HUES64 (cell line): ENCODE measurements around the gene MBD3.
"Not testable (repeated sequence)": the region's sequence is repeated elsewhere in the genome, so short reads cannot be mapped to it uniquely, and the experiment has no call there.

ENCODE experiments used
- H3K27ac ChIP-seq: 2 replicates; pipeline ENCODE4 v1.7.0; 2013; ENCODE audit warnings: low read depth, low read length, inconsistent platforms
- H3K27me3 ChIP-seq: 2 replicates; pipeline ENCODE4 v1.6.1; 2013; ENCODE audit warnings: mild to moderate bottlenecking, low read length; ENCODE audit not compliant: insufficient read depth
- H3K36me3 ChIP-seq: 2 replicates; pipeline ENCODE4 v1.6.1; 2013; ENCODE audit warnings: mild to moderate bottlenecking, low read length; ENCODE audit not compliant: insufficient read depth
- H3K4me1 ChIP-seq: 2 replicates; pipeline ENCODE4 v1.6.1; 2013; ENCODE audit warnings: mild to moderate bottlenecking, low read length, moderate library complexity; ENCODE audit not compliant: insufficient read depth
- H3K4me3 ChIP-seq: 2 replicates; pipeline ENCODE4 v1.5.1; 2013; ENCODE audit warnings: mild to moderate bottlenecking, low read length, moderate library complexity
- H3K9ac ChIP-seq: 2 replicates; pipeline ENCODE4 v1.6.1; 2013; ENCODE audit warnings: mild to moderate bottlenecking, low read depth, low read length
- H3K9me3 ChIP-seq: 2 replicates; pipeline ENCODE4 v1.6.1; 2013; ENCODE audit warnings: low read depth, low read length; ENCODE audit not compliant: insufficient read depth
- WGBS: fragments of 150-250, 120-280 bp; methylation state at CpG from one replicate; pipeline ENCODE4 v1.1.7; 2013; ENCODE audit warnings: missing lambda C conversion rate; 5-methylcytosine and 5-hydroxymethylcytosine counted together

Gene MBD3

GRCh38 chr19:1530856-1531255 is 61.8 kb downstream of the MBD3 start:
- 89% methylated on average over 11 of the region's 11 CpGs for WGBS
- not testable (repeated sequence) for H3K9me3 ChIP-seq, H3K9ac ChIP-seq, H3K27ac ChIP-seq, H3K4me1 ChIP-seq, H3K36me3 ChIP-seq, H3K4me3 ChIP-seq, H3K27me3 ChIP-seq

DNA sequence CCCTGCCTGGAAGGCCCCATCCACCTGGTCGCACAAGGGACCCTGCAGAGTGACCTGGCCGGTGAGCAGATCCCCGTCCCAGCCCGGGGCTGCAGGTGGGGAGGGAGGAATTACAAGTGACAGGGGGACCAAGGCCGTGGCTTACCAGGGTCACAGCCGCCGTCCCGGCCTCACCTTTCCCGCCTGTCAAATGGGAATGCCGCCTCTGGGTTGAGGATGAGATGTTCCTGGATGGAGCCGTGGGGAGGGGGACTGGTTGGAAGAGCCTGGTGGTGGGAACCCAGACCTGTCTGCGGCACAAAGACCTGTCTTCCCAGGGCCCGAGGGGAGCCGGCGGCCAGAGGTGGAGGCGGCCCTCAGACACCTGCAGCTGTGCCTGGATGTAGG is 63.2 kb downstream of the MBD3 start:
- Histone ChIP-seq H3K36me3 (no peaks in the 10 kb centered on the region), H3K27me3 (peaks cover 16% of the 10 kb centered on the region), H3K27ac (no peak overlapping the region), H3K4me1 (no peaks in the 10 kb centered on the region), H3K4me3 (no peak overlapping the region), H3K9ac (no peak overlapping the region), H3K9me3 (no peaks in the 10 kb centered on the region)
- WGBS = 84% methylated on average over 16 of the region's 16 CpGs

DNA sequence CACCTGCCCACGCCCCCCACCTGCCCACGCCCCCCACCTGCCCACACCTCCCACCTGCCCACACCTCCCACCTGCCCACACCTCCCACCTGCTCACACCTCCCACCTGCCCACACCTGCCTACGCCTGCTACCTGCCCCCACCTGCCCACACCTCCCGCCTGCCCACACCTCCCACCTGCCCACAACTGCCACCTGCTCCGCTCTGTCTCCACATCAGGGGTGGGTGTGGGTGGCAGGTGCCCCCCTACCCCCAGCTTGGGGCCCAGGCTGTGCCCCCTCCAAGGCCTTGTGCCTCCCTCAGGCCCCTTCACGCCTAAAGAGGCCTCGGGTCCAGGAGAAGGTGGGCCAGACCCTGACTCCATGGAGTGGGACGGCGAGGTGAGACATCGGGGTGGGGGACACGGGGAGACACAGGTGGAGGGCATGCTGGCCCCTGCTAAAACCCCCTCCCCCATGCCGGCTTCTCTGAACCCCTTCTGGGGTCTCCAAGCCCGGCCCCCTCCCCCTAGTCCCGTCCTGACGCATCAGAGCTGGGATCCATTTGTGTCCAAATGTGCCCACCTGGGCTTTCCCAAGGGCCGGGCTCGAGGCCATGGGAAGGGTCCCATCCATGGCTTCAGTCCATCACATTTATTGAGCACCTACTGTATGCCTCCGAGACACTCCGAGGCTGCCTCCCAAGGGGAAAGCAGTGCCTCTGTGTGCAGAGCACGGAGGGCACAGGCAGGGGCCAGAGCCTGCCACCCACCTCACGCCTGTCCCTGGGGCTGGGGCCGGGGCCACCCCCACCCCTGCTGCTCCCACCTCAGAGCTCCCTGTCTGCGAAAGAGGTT is 63.9 kb downstream of the MBD3 start:
- no peaks in the 10 kb centered on the region for H3K9me3 ChIP-seq
- H3K4me1 ChIP-seq = no peaks in the 10 kb centered on the region
- H3K9ac ChIP-seq = no peak overlapping the region
- 87% methylated on average over 21 of the region's 23 CpGs for WGBS
- no peak overlapping the region for H3K27ac ChIP-seq
- no peaks in the 10 kb centered on the region for H3K36me3 ChIP-seq
- no peak overlapping the region for H3K4me3 ChIP-seq
- peaks cover 23% of the 10 kb centered on the region for H3K27me3 ChIP-seq

DNA sequence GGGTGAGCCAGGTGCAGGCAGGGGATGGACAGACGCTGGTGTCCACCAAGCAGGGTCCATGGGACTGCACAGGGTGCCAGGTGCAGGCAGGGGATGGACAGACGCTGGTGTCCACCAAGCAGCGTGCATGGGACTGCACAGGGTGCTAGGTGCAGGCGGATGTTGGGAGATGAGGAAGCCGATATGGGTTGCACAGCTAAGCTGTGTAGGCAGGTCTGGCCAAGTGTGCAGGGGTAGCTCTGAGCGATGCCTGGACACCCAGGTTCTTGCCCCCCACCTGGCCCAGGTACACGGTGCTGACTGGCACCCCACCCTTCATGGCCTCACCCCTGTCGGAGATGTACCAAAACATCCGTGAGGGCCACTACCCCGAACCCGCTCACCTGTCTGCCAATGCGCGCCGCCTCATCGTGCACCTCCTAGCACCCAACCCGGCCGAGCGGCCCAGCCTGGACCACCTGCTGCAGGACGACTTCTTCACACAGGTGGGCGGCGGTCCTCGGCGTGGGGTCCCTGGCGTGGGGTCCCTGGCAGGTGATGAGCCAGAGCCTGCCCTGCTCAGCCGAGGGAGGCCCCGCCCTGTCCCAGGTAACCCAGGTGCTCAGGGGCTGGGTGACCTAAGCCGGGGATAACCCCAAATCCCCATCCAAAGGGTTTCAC is 64.9 kb downstream of the MBD3 start:
- Histone ChIP-seq H3K4me1 (no peaks in the 10 kb centered on the region), H3K4me3 (no peak overlapping the region), H3K9ac (no peak overlapping the region), H3K36me3 (no peaks in the 10 kb centered on the region), H3K27ac (no peak overlapping the region), H3K9me3 (no peaks in the 10 kb centered on the region), H3K27me3 (peaks cover 33% of the 10 kb centered on the region)
- 81% methylated on average over 27 of the region's 27 CpGs for WGBS

- H3K27me3 ChIP-seq = peaks cover 37% of the 10 kb centered on the region
- 86% methylated on average over 18 of the region's 18 CpGs for WGBS
Observed at GRCh38 chr19:1526979-1527649, 65.6 kb downstream of the MBD3 start.

DNA sequence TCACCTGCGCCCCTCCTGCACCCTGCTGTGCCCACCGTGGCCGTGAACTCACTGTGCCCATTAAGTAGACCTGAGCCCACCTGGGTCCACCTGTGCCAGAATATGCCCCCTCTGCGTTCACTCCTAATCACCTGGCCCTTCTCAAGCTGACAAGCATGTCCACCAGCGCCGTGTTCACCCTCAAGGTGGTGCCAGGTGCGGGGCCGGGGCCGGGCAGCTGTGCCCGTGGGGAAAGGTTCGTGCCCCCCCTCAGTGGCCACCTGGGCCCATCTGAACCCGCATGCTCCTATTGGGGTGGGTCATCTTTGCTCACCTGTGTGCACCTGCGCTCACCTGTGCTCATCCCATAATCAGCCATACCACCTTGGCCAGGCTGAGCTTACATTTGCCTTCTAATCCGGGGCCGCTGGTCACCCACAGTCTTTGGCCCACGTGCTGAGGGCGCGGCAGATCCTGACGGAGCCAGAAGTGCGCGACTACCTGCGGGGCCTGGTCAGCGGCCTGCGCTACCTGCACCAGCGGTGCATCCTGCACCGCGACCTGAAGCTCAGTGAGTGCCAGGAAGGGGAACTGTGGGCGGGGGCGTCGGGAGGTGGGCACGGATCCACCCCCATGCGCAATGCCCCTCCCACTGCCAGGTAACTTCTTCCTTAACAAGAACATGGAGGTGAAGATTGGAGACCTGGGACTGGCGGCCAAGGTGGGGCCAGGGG is 66.4 kb downstream of the MBD3 start:
- 83% methylated on average over 33 of the region's 33 CpGs for WGBS
- Histone ChIP-seq H3K9ac (no peak overlapping the region), H3K36me3 (no peaks in the 10 kb centered on the region), H3K4me1 (no peaks in the 10 kb centered on the region), H3K27ac (no peak overlapping the region), H3K4me3 (no peak overlapping the region), H3K27me3 (peaks cover 43% of the 10 kb centered on the region), H3K9me3 (no peaks in the 10 kb centered on the region)

More at GRCh38 chr19:1526979-1527649, 65.6 kb downstream of the MBD3 start:
- Histone ChIP-seq H3K4me3 (no peak overlapping the region), H3K9me3 (no peaks in the 10 kb centered on the region), H3K36me3 (no peaks in the 10 kb centered on the region), H3K4me1 (no peaks in the 10 kb centered on the region), H3K9ac (no peak overlapping the region), H3K27ac (no peak overlapping the region)

- no peaks in the 10 kb centered on the region for H3K9me3 ChIP-seq
Observed at GRCh38 chr19:1525343-1525742, 67.3 kb downstream of the MBD3 start.

GRCh38 chr19:1524972-1525325 is 67.7 kb downstream of the MBD3 start:
- WGBS = 79% methylated on average over 17 of the region's 17 CpGs
- no peak overlapping the region for H3K27ac ChIP-seq

More at GRCh38 chr19:1525343-1525742, 67.3 kb downstream of the MBD3 start:
- Histone ChIP-seq H3K4me3 (no peak overlapping the region), H3K27me3 (peaks cover 43% of the 10 kb centered on the region), H3K4me1 (no peaks in the 10 kb centered on the region), H3K27ac (no peak overlapping the region), H3K36me3 (no peaks in the 10 kb centered on the region), H3K9ac (no peak overlapping the region)
- WGBS = 71% methylated on average over 31 of the region's 31 CpGs

GRCh38 chr19:1524287-1524971 is 68.2 kb downstream of the MBD3 start:
- H3K9ac ChIP-seq = peak overlapping the region; percentile 60; the same call in 1 of the 2 replicates
- no peaks in the 10 kb centered on the region for H3K9me3 ChIP-seq
- 21% methylated on average over 49 of the region's 49 CpGs for WGBS
- peaks cover 43% of the 10 kb centered on the region for H3K27me3 ChIP-seq
- H3K36me3 ChIP-seq = no peaks in the 10 kb centered on the region
- H3K4me3 ChIP-seq = peak overlapping the region; percentile 47
- H3K4me1 ChIP-seq = no peaks in the 10 kb centered on the region
- no peak overlapping the region for H3K27ac ChIP-seq

More at GRCh38 chr19:1524972-1525325, 67.7 kb downstream of the MBD3 start:
- H3K36me3 ChIP-seq = no peaks in the 10 kb centered on the region
- no peaks in the 10 kb centered on the region for H3K9me3 ChIP-seq
- peaks cover 43% of the 10 kb centered on the region for H3K27me3 ChIP-seq
- no peaks in the 10 kb centered on the region for H3K4me1 ChIP-seq
- no peak overlapping the region for H3K9ac ChIP-seq
- H3K4me3 ChIP-seq = no peak overlapping the region
